CD4-positive, alpha-beta T cell treated with Interferon gamma for 1 hour (primary cell): ENCODE data around the gene PDK4.
"Not testable (repeated sequence)": the region's sequence is repeated elsewhere in the genome, so short reads cannot be mapped to it uniquely, and the experiment has no call there.

Experiments
- DNase-seq: peaks from one replicate; pipeline ENCODE4 v3.0.0-alpha.2; 2020

PDK4 gene

GRCh38 chr7:95596198-95597063 lies at the start of gene PDK4:
Gene PDK4 (minus strand): TSS chr7:95596516. CDS start chr7:95596293, 223 bp downstream.
- DNase-seq: peak; percentile 33

GRCh38 chr7:95642173-95642572 lies 45.9 kb upstream of the PDK4 start:
- DNase-seq: no peak

GRCh38 chr7:95636140-95636940 lies 40.0 kb upstream of the PDK4 start:
- no peak for DNase-seq

GRCh38 chr7:95632609-95633008 lies 36.3 kb upstream of the PDK4 start:
- no peak for DNase-seq

DNA sequence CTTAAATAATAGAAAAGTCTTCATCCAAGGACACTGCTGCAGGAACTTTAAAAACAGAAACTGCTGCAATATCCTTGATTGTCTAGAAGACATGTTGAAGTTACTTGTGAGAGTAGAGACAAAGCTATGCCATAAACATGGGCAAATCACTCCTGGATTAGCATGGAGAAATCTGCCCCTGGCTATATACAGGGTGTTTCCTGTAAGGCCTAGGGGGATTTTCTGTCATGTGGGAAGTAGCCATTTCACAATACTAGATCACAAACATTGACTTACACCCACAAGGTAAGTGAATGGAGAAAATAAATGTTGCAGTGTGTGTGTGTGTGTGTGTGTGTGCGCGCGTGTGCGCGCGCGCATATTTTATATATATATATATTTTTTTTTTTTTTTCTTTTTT lies 35.2 kb upstream of the PDK4 start:
- no peak for DNase-seq

GRCh38 chr7:95630702-95631458 lies 34.6 kb upstream of the PDK4 start:
- no peak for DNase-seq

DNA sequence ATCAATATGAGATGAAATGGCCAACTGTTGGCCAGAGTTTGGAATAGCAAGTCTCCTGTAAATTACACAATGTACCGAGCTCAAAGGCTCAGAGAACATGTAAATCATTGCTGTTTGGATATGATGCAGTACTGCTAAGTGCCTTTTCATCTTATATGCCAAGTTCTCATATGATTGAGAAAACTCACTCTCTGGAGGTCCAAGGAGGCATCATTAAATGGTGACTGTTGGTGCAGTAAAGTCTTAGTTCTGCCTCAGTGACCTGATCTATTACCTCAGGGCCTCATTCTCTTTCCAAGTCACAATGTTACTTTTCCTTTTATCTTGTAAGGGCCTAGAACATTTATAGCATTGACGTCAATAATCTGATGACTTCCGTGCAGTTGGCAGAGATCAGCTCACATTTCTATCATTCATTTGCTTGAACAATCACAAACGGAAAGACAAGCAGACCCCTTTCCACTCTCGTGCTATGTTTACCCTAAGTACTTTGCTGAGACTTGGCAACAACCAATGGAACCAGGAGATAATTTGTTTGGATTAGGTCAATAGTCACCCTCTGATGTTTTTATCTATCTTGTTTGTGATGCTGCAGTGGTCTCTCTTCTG lies 32.6 kb upstream of the PDK4 start:
- no peak for DNase-seq

DNA sequence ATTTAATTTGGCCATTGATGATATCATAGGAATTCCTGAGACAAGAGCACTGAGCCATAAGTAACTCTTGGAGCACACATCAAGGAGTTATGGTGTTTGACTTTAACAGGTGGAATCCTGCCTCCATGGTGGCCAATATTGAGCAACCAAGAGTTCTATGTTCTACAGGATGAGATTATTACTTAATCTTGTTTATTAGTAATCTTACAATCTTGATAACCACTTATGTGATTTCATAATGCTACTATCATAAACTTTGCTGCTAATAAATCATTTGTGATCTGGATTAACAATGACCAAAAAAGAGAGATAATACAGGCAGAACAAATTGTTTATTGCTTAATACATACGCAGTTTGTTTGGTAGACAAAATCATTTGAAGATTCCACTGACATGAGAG lies 27.5 kb upstream of the PDK4 start:
- DNase-seq: no peak

- no peak for DNase-seq
These were observed 26.5 kb upstream of the PDK4 start for GRCh38 chr7:95622859-95623258.

DNA sequence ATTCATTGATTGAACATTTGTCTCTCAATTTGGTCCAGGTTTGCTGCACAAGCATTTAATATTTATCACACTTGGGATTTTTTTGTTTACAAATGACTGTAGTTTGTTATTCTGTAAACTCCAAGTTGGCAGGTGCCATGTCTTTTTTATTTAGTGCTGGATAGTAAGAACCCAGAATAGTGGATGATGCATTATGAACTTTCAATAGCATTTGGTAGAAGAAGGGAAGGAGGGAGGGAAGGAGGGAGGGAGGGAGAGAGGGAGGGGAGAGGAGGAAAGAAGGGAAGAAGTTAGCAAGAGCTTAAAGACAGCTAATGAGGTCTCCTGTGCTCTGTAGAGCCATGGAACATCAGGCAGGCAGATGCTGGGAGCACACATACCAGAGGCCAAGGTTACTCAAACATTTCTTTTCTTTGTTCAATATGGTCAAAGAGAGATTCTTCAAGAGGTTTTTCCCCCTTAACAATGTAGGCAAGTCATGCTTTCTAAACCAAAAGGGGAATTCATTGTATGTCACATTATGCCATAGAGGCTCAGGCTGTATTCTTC lies 25.8 kb upstream of the PDK4 start:
- no peak for DNase-seq

GRCh38 chr7:95621404-95621803 lies 25.1 kb upstream of the PDK4 start:
- DNase-seq: no peak

- no peak for DNase-seq
These were observed 24.3 kb upstream of the PDK4 start for GRCh38 chr7:95620631-95621030.

GRCh38 chr7:95619921-95620320 lies 23.6 kb upstream of the PDK4 start:
- DNase-seq: no peak

- DNase-seq: no peak
These were observed 23.2 kb upstream of the PDK4 start for GRCh38 chr7:95619517-95619916.

DNA sequence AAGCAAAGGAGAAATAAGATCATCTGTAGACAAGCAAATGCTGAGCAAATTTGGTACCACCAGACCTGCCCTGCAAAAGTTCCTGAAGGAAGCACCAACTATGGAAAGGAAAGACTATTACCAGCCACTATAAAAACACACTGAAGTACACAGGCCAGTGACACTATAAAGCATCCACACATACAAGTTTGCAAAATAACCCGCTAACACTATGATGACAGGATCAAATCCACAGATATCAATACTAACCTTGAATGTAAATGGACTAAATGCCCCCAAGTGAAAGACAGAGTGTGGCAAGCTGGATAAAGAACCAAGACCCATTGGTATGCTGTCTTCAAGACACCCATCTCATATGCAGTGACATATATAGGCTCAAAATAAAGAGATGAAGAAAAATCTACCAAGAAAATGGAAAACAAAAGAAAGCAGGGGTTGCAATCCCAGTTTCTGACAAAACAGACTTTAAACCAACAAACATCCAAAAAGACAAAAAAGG lies 18.2 kb upstream of the PDK4 start:
- no peak for DNase-seq

- no peak for DNase-seq
These were observed 14.9 kb upstream of the PDK4 start for GRCh38 chr7:95611224-95611623.

GRCh38 chr7:95609277-95609971 lies 13.1 kb upstream of the PDK4 start:
- no peak for DNase-seq

DNA sequence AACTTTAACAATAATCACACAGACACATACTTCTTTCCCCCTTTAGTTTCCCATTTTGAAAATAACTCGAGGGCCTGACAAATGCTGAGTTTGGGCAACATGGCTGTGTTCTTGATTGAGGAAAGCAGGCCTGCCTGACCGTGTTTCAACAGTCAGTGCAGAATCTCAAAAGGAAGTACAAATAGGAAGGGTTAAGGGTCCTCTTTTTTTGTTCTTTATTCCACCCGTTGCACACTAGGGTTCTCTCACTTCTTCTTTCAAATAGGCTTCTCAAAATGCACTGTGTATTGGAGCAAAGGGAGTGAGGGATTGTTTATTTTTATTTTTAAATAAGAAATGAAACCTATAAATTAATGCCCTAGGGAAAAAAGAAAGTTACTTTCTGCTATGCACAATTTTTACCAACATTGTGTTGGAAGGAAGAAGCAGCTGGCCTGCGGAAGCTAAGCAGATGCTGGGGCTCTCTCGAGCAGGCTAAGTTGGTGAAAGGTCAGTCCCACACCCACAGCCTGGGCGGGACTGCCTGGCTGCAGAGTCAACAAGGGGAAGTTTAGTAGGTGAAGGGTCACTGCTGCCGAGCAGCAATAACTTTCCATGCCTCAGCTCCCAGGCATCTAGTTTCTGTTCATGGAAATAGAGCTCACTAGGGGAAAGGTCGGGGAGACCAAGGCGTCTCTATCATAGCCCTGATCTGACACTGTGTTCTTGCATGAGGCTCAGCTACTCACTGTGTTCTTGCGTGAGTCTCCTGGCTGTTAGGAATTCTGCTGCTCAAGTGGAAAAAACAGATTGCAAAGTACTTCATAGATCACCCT lies 12.2 kb upstream of the PDK4 start:
- peak; percentile 55 for DNase-seq

- DNase-seq: no peak
These were observed 11.2 kb upstream of the PDK4 start for GRCh38 chr7:95607561-95607960.

- no peak for DNase-seq
These were observed 9.0 kb upstream of the PDK4 start for GRCh38 chr7:95605275-95605674.

- not testable (repeated sequence) for DNase-seq
These were observed 8.5 kb upstream of the PDK4 start for GRCh38 chr7:95604811-95605210.
